Caco-2 (cell line): ENCODE results near the gene TPRG1L. TPM values are rescaled to one million over a fixed set of nuclear protein-coding genes. Genes with fewer than 3 reads are reported as not detected.

ENCODE experiments used
- BruUV-seq: library from RNA; stranded (reverse); fragments of 400-500 nt; replicated peaks from 2 replicates; lab custom pipeline; 2021; lab: Mats Ljungman, UMichigan
- CTCF ChIA-PET: fragments of 300-600 bp; sonication (Branson Sonifier 250); formaldehyde crosslinking; loops from one replicate; lab custom pipeline; 2022; ENCODE audit warnings: antibody characterized with exemption; lab: Charles Lee
- POLR2A ChIA-PET: fragments of 300-600 bp; sonication (Branson Sonifier 250); formaldehyde crosslinking; loops from one replicate; lab custom pipeline; 2022; ENCODE audit warnings: antibody characterized with exemption; lab: Charles Lee
- DNase-seq, 2 experiments: peaks; one replicate each; pipeline versions ENCODE4 v3.0.0 to v3.0.0-alpha.2; 2020 to 2022
- H3K27me3 ChIP-seq: replicated peaks from 2 replicates; pipeline ENCODE4 v1.6.0; 2011; ENCODE audit warnings: low read length; ENCODE audit not compliant: control insufficient read depth, insufficient read depth
- H3K36me3 ChIP-seq: 2 replicates; pipeline ENCODE4 v1.5.1; 2011; ENCODE audit warnings: low read length; ENCODE audit not compliant: control insufficient read depth, insufficient read depth
- H3K4me1 ChIP-seq: fragments of 250-450 bp; sonication (Bioruptor Pico); 2 replicates; pipeline ENCODE4 v1.5.1; 2020; ENCODE audit warnings: mild to moderate bottlenecking
- H3K4me3 ChIP-seq: 2 replicates; pipeline ENCODE4 v1.5.1; 2011; ENCODE audit warnings: low read depth, mild to moderate bottlenecking, control low read depth, low read length
- H3K9me3 ChIP-seq: fragments of 250-450 bp; sonication (Bioruptor Pico); 2 replicates; pipeline ENCODE4 v1.5.1; 2020; ENCODE audit warnings: mild to moderate bottlenecking, moderate library complexity
- H3K27ac Mint-ChIP-seq: one replicate; pipeline ENCODE4 v1.8.0; 2022; ENCODE audit warnings: mixed read lengths; ENCODE audit not compliant: unreplicated experiment
- H3K27me3 Mint-ChIP-seq: one replicate; pipeline ENCODE4 v1.8.0; 2022; ENCODE audit warnings: mixed read lengths; ENCODE audit not compliant: insufficient read depth, unreplicated experiment
- H3K36me3 Mint-ChIP-seq: one replicate; pipeline ENCODE4 v1.8.0; 2022; ENCODE audit warnings: mild to moderate bottlenecking, mixed read lengths; ENCODE audit not compliant: insufficient read depth, unreplicated experiment
- H3K4me1 Mint-ChIP-seq: one replicate; pipeline ENCODE4 v1.8.0; 2022; ENCODE audit warnings: low read depth, mixed read lengths; ENCODE audit not compliant: unreplicated experiment
- H3K4me3 Mint-ChIP-seq: one replicate; pipeline ENCODE4 v1.8.0; 2022; ENCODE audit warnings: mild to moderate bottlenecking, moderate library complexity, mixed read lengths; ENCODE audit not compliant: unreplicated experiment
- H3K9me3 Mint-ChIP-seq: one replicate; pipeline ENCODE4 v1.8.0; 2022; ENCODE audit warnings: mixed read lengths; ENCODE audit not compliant: unreplicated experiment
- CTCF ChIP-seq, 2 experiments: fragments of 200-600 bp in 1 of 2; IDR thresholded peaks; 1 replicate in 1 of 2; 2 replicates in 1 of 2; pipeline versions ENCODE4 v1.5.1 to v1.8.0; 2011 to 2022; ENCODE audit warnings: antibody characterized with exemption in 1 of 2, control low read depth in 1 of 2, inconsistent platforms in 1 of 2, low read depth in 1 of 2, low read length in 1 of 2, mild to moderate bottlenecking in 1 of 2, moderate library complexity in 1 of 2; ENCODE audit not compliant: insufficient read depth in 1 of 2, severe bottlenecking in 1 of 2, unreplicated experiment in 1 of 2
- intact Hi-C: fragments of 100-400 bp; cut with micrococcal nuclease; formaldehyde crosslinking; loops from one replicate; pipeline ENCODE4 v1.10.0; 2022; ENCODE audit not compliant: unreplicated experiment
- total RNA-seq: library from RNA; stranded (reverse); gene quantifications from 2 replicates; pipeline ENCODE4 v1.2.3, GENCODE V29; 2022

The TPRG1L gene
- total RNA-seq, 1 experiment from 2014 or later = 43.9 TPM

- Histone ChIP-seq H3K4me3 (no peak overlapping the region), H3K9me3 (no peaks in the 10 kb centered on the region), H3K36me3 (no peaks in the 10 kb centered on the region), H3K4me1 (0 out of 2 replicates have a peak, but pooled peaks cover 5% of the 10 kb centered on the region), H3K27me3 (no peaks in the 10 kb centered on the region)
- DNase-seq = no peak
- Mint-ChIP-seq H3K27ac (no peak overlapping the region), H3K36me3 (peaks cover 10% of the 10 kb centered on the region), H3K4me3 (no peak overlapping the region), H3K9me3 (no peaks in the 10 kb centered on the region), H3K27me3 (no peaks in the 10 kb centered on the region), H3K4me1 (no peaks in the 10 kb centered on the region)
- ChIA-PET CTCF (no interaction called here), POLR2A (no interaction called here)
- intact Hi-C loops = no loop called here
- TF ChIP-seq CTCF (IDR thresholded peaks at IDR 0.05; ENCODE audit: insufficient read depth in 1 of 2, low read depth in 1 of 2, low read length in 1 of 2, severe bottlenecking in 1 of 2, unreplicated experiment in 1 of 2) = no peak
- BruUV-seq = no TSS peak
Observed at GRCh38 chr1:3658231-3658615, 33.4 kb downstream of the TPRG1L start.

GRCh38 chr1:3659093-3659492 is 34.3 kb downstream of the TPRG1L start:
- Mint-ChIP-seq H3K27ac (no peak overlapping the region), H3K27me3 (no peaks in the 10 kb centered on the region), H3K4me3 (no peak overlapping the region), H3K4me1 (no peaks in the 10 kb centered on the region), H3K9me3 (no peaks in the 10 kb centered on the region), H3K36me3 (peaks cover 6% of the 10 kb centered on the region)
- ChIA-PET POLR2A (no interaction called here), CTCF (no interaction called here)
- BruUV-seq = no TSS peak
- no peak overlapping the region for H3K4me3 ChIP-seq
- no peak for TF ChIP-seq CTCF (IDR thresholded peaks at IDR 0.05; ENCODE audit: insufficient read depth in 1 of 2, low read depth in 1 of 2, low read length in 1 of 2, severe bottlenecking in 1 of 2, unreplicated experiment in 1 of 2)
- intact Hi-C loops = no loop called here
- H3K9me3 ChIP-seq = no peaks in the 10 kb centered on the region
- no peaks in the 10 kb centered on the region for H3K27me3 ChIP-seq
- H3K36me3 ChIP-seq = no peaks in the 10 kb centered on the region
- H3K4me1 ChIP-seq = no peaks in the 10 kb centered on the region
- no peak for DNase-seq

GRCh38 chr1:3660704-3661103 is 35.9 kb downstream of the TPRG1L start:
- H3K36me3 ChIP-seq = no peaks in the 10 kb centered on the region
- Mint-ChIP-seq H3K4me3 (no peak overlapping the region), H3K27ac (no peak overlapping the region), H3K27me3 (no peaks in the 10 kb centered on the region), H3K9me3 (no peaks in the 10 kb centered on the region), H3K4me1 (no peaks in the 10 kb centered on the region), H3K36me3 (peaks cover 6% of the 10 kb centered on the region)
- ChIA-PET CTCF (no interaction called here), POLR2A (no interaction called here)
- intact Hi-C loops = no loop called here
- H3K9me3 ChIP-seq = no peaks in the 10 kb centered on the region
- H3K4me1 ChIP-seq = no peaks in the 10 kb centered on the region
- H3K4me3 ChIP-seq = no peak overlapping the region
- H3K27me3 ChIP-seq = no peaks in the 10 kb centered on the region
- no TSS peak for BruUV-seq
- no peak for TF ChIP-seq CTCF (IDR thresholded peaks at IDR 0.05; ENCODE audit: insufficient read depth in 1 of 2, low read depth in 1 of 2, low read length in 1 of 2, severe bottlenecking in 1 of 2, unreplicated experiment in 1 of 2)
- no peak for DNase-seq
